HCT116 (cell line): ENCODE data around the gene SLC4A9. TPM values are rescaled to one million over a fixed set of nuclear protein-coding genes. Genes with fewer than 3 reads are reported as not detected.

Source experiments
- ATAC-seq: fragments of 200-7000 bp; cut with Tn5 transposase; 2 replicates; pipeline ENCODE4 v1.9.1; 2020; ENCODE audit warnings: mild to moderate bottlenecking, moderate library complexity
- BruUV-seq: library from RNA; stranded (reverse); fragments of 400-500 nt; replicated peaks from 2 replicates; lab custom pipeline; 2021; lab: Mats Ljungman, UMichigan
- CTCF ChIA-PET: fragments of 300-600 bp; sonication (Branson Sonifier 250); formaldehyde crosslinking; loops from one replicate; lab custom pipeline; 2021; ENCODE audit warnings: antibody characterized with exemption; lab: Charles Lee
- POLR2A ChIA-PET: fragments of 300-600, 350-600 bp; sonication (Branson Sonifier 250); formaldehyde crosslinking; loops from one replicate; lab custom pipeline; 2021; ENCODE audit warnings: antibody characterized with exemption; lab: Charles Lee
- RAD21 ChIA-PET, 2 experiments: fragments of 300-600 bp; sonication (Branson Sonifier 250); formaldehyde crosslinking; loops; one replicate each; lab custom pipeline; 2023; ENCODE audit warnings: low total read pairs in 2 of 2; ENCODE audit not compliant: uncharacterized antibody in 2 of 2, unreplicated experiment in 2 of 2, low non-redundant PET in 1 of 2; lab: Charles Lee
- DNase-seq: peaks from one replicate; pipeline ENCODE4 v3.0.0-alpha.2; 2010; ENCODE audit warnings: low read depth, low spot score
- H2AFZ ChIP-seq: fragments of 200-600 bp; shearing (Covaris generic), sonication (generic); 2 replicates; pipeline ENCODE4 v1.6.1; 2017; ENCODE audit warnings: low read depth, mixed run types, mixed read lengths, antibody characterized with exemption, low read length; ENCODE audit not compliant: poor library complexity, severe bottlenecking
- H3K27ac ChIP-seq: 2 replicates; pipeline ENCODE4 v1.5.1; 2012; ENCODE audit warnings: low read depth, low read length
- H3K27me3 ChIP-seq: fragments of 200-600 bp; sonication (generic); 2 replicates; pipeline ENCODE4 v1.6.1; 2016; ENCODE audit warnings: mixed run types, low read length, mixed read lengths; ENCODE audit not compliant: insufficient read depth
- H3K36me3 ChIP-seq, 2 experiments: fragments of 200-500 bp in 1 of 2; fragments of 200-600 bp in 1 of 2; sonication (Bioruptor generic) in 1 of 2; sonication (generic) in 1 of 2; 2 replicates each; pipeline versions ENCODE4 v1.5.1 to v1.6.1; 2014 to 2016; ENCODE audit warnings: low read length in 2 of 2, inconsistent platforms in 1 of 2, mixed read lengths in 1 of 2, mixed run types in 1 of 2; ENCODE audit not compliant: insufficient read depth in 2 of 2, control insufficient read depth in 1 of 2
- H3K4me1 ChIP-seq, 2 experiments: fragments of 200-600 bp in 1 of 2; sonication (generic) in 1 of 2; 2 replicates each; pipeline versions ENCODE4 v1.5.1 to v1.6.1; 2012 to 2017; ENCODE audit warnings: low read length in 2 of 2, inconsistent platforms in 1 of 2, mild to moderate bottlenecking in 1 of 2, mixed read lengths in 1 of 2, mixed run types in 1 of 2, moderate library complexity in 1 of 2; ENCODE audit not compliant: insufficient read depth in 2 of 2, control insufficient read depth in 1 of 2
- H3K4me2 ChIP-seq: fragments of 200-600 bp; sonication (generic); 2 replicates; pipeline ENCODE4 v1.6.1; 2017; ENCODE audit warnings: mixed run types, low read length, mixed read lengths
- H3K4me3 ChIP-seq, 2 experiments: fragments of 200-600 bp in 1 of 2; sonication (generic) in 1 of 2; replicated peaks in 1 of 2; 2 replicates each; pipeline ENCODE4 v1.5.1; 2011 to 2016; ENCODE audit warnings: low read length in 2 of 2, control low read depth in 1 of 2, low read depth in 1 of 2, mild to moderate bottlenecking in 1 of 2, mixed read lengths in 1 of 2, mixed run types in 1 of 2
- H3K79me2 ChIP-seq: fragments of 200-600 bp; sonication (generic); 2 replicates; pipeline ENCODE4 v1.6.1; 2017; ENCODE audit warnings: mild to moderate bottlenecking, mixed run types, low read length, moderate library complexity, mixed read lengths; ENCODE audit not compliant: insufficient read depth
- H3K9ac ChIP-seq: fragments of 200-600 bp; sonication (generic); 2 replicates; pipeline ENCODE4 v1.6.1; 2016; ENCODE audit warnings: low read length, mixed read lengths
- H3K9me2 ChIP-seq: fragments of 200-600 bp; sonication (generic), shearing (Covaris generic); 2 replicates; pipeline ENCODE4 v1.6.1; 2017; ENCODE audit warnings: mixed run types, mild to moderate bottlenecking, moderate library complexity; ENCODE audit not compliant: insufficient read depth
- H3K9me3 ChIP-seq, 2 experiments: fragments of 200-500 bp in 1 of 2; fragments of 200-600 bp in 1 of 2; sonication (Bioruptor generic) in 1 of 2; sonication (generic) in 1 of 2; 2 replicates each; pipeline ENCODE4 v1.6.1; 2014 to 2017; ENCODE audit warnings: low read length in 2 of 2, mixed read lengths in 2 of 2, inconsistent platforms in 1 of 2, low read depth in 1 of 2, mild to moderate bottlenecking in 1 of 2, mixed run types in 1 of 2, moderate library complexity in 1 of 2; ENCODE audit not compliant: control insufficient read depth in 1 of 2, insufficient read depth in 1 of 2
- H4K20me1 ChIP-seq: fragments of 200-600 bp; sonication (generic), shearing (Covaris generic); 2 replicates; pipeline ENCODE4 v1.6.1; 2017; ENCODE audit warnings: mixed run types, mild to moderate bottlenecking, moderate library complexity; ENCODE audit not compliant: insufficient read depth
- ATF3 ChIP-seq: IDR thresholded peaks from 2 replicates; pipeline ENCODE4 v1.6.1; 2012
- CBX3 ChIP-seq: IDR thresholded peaks from 2 replicates; pipeline ENCODE4 v1.6.1; 2012; ENCODE audit warnings: low read depth
- CEBPB ChIP-seq: IDR thresholded peaks from 2 replicates; pipeline ENCODE4 v1.6.1; 2012; ENCODE audit warnings: low read depth
- CTCF ChIP-seq, 3 experiments: fragments of 200-600 bp in 1 of 3; sonication (generic) in 1 of 3; IDR thresholded peaks in 2 of 3; conservative IDR thresholded peaks in 1 of 3; 2 replicates each; pipeline ENCODE4 v1.5.1; 2012 to 2017; ENCODE audit warnings: low read depth in 2 of 3, low read length in 2 of 3, antibody characterized with exemption in 1 of 3, borderline replicate concordance in 1 of 3, control low read depth in 1 of 3, mild to moderate bottlenecking in 1 of 3, mixed read lengths in 1 of 3, mixed run types in 1 of 3, moderate library complexity in 1 of 3; ENCODE audit not compliant: insufficient read depth in 1 of 3
- EGR1 ChIP-seq: IDR thresholded peaks from 2 replicates; pipeline ENCODE4 v1.6.1; 2012; ENCODE audit warnings: low read depth
- ELF1 ChIP-seq: IDR thresholded peaks from 2 replicates; pipeline ENCODE4 v1.6.1; 2012; ENCODE audit warnings: low read depth, borderline replicate concordance
- EZH2 ChIP-seq: fragments of 200-600 bp; sonication (generic); IDR thresholded peaks from 2 replicates; pipeline ENCODE4 v1.6.1; 2017; ENCODE audit warnings: antibody characterized with exemption, mixed run types
- EZH2phosphoT487 ChIP-seq: fragments of 200-600 bp; IDR thresholded peaks from 2 replicates; pipeline ENCODE4 v1.6.1; 2018; ENCODE audit warnings: antibody characterized with exemption, borderline replicate concordance
- JUND ChIP-seq: IDR thresholded peaks from 2 replicates; pipeline ENCODE4 v1.6.1; 2012
- MAX ChIP-seq: IDR thresholded peaks from 2 replicates; pipeline ENCODE4 v1.6.1; 2012
- RAD21 ChIP-seq: IDR thresholded peaks from 2 replicates; pipeline ENCODE4 v1.6.1; 2012; ENCODE audit warnings: low read depth, mild to moderate bottlenecking
- REST ChIP-seq: IDR thresholded peaks from 2 replicates; pipeline ENCODE4 v1.6.1; 2012; ENCODE audit warnings: low read depth
- SIN3A ChIP-seq: IDR thresholded peaks from 2 replicates; pipeline ENCODE4 v1.6.1; 2012; ENCODE audit warnings: low read depth
- SP1 ChIP-seq: IDR thresholded peaks from 2 replicates; pipeline ENCODE4 v1.6.1; 2012; ENCODE audit warnings: low read depth
- SRF ChIP-seq: IDR thresholded peaks from 2 replicates; pipeline ENCODE4 v1.6.1; 2012; ENCODE audit warnings: low read depth
- TCF7L2 ChIP-seq: IDR thresholded peaks from 2 replicates; pipeline ENCODE4 v1.7.0; 2011; ENCODE audit warnings: borderline replicate concordance, inconsistent platforms; ENCODE audit not compliant: insufficient read depth, insufficient read length; ENCODE audit errors: extremely low read depth
- YY1 ChIP-seq: IDR thresholded peaks from 2 replicates; pipeline ENCODE4 v1.6.1; 2011; ENCODE audit warnings: low read length, low read depth, moderate library complexity, mild to moderate bottlenecking; ENCODE audit not compliant: insufficient replicate concordance; ENCODE audit errors: extremely low read depth
- ZBTB33 ChIP-seq: IDR thresholded peaks from 2 replicates; pipeline ENCODE4 v1.6.1; 2011; ENCODE audit warnings: mild to moderate bottlenecking, low read length, moderate library complexity; ENCODE audit not compliant: insufficient replicate concordance; ENCODE audit errors: extremely low read depth
- ZNF274 ChIP-seq: fragments of 200-500 bp; sonication (Bioruptor generic); IDR thresholded peaks from 2 replicates; pipeline ENCODE4 v1.6.1; 2014; ENCODE audit warnings: mild to moderate bottlenecking, low read depth, low read length, inconsistent platforms
- intact Hi-C: fragments of 100-400 bp; cut with micrococcal nuclease; formaldehyde crosslinking; loops from 2 replicates; pipeline ENCODE4 v1.10.0; 2022
- total RNA-seq: library from RNA; stranded (reverse); gene quantifications from one replicate; pipeline ENCODE4 v1.2.1, GENCODE V29; 2021; ENCODE audit not compliant: unreplicated experiment

Gene SLC4A9
- total RNA-seq, 1 experiment from 2014 or later, result 0.49 TPM

GRCh38 chr5:140382866-140383265 is 22.9 kb downstream of the SLC4A9 start:
- Histone ChIP-seq H3K36me3 (no peaks in the 10 kb centered on the region), H3K9me2 (no peaks in the 10 kb centered on the region), H3K27me3 (no peaks in the 10 kb centered on the region), H3K9ac (no peak overlapping the region), H4K20me1 (no peaks in the 10 kb centered on the region), H3K4me2 (no peak overlapping the region)
- no peak for DNase-seq
- ChIA-PET CTCF (interaction anchor here (2.2 to 2.5 kb wide), 2 partner anchors 10 to 24 kb away, joined by 5 to 15 read pairs; no protein-coding TSS in a partner anchor), RAD21 (no interaction called here)
- intact Hi-C loops, result no loop called here
- no TSS peak for BruUV-seq
- TF ChIP-seq CBX3 (no peak), TCF7L2 (no peak), EZH2phosphoT487 (no peak), EZH2 (no peak), MAX (no peak), SRF (no peak), SP1 (no peak), EGR1 (no peak), REST (no peak), ZBTB33 (no peak), CTCF (IDR thresholded peaks at IDR 0.05 in 2 of 3, conservative IDR thresholded peaks at IDR 0.05 in 1 of 3; ENCODE audit: borderline replicate concordance in 1 of 3, insufficient read depth in 1 of 3, low read depth in 2 of 3, low read length in 2 of 3) (no peak), ZNF274 (no peak), ATF3 (no peak), RAD21 (no peak), JUND (no peak), YY1 (no peak), ELF1 (no peak), CEBPB (no peak), SIN3A (no peak)
- TF ChIP-seq, all 23 proteins: peak for 0
- Histone ChIP-seq H3K27ac (no peak overlapping the region), H3K4me3 (no peak overlapping the region), H3K4me1 (no peaks in the 10 kb centered on the region), H2AFZ (no peak overlapping the region), H3K79me2 (no peaks in the 10 kb centered on the region), H3K9me3 (no peaks in the 10 kb centered on the region)
- no peak for ATAC-seq
- POLR2A ChIA-PET, result no interaction called here
